HCEC 1CT (cell line): ENCODE results near the gene RTN4IP1.

Experiments
- DNase-seq: peaks from one replicate; pipeline ENCODE4 v3.0.0-alpha.2; 2017

RTN4IP1 gene, protein sequence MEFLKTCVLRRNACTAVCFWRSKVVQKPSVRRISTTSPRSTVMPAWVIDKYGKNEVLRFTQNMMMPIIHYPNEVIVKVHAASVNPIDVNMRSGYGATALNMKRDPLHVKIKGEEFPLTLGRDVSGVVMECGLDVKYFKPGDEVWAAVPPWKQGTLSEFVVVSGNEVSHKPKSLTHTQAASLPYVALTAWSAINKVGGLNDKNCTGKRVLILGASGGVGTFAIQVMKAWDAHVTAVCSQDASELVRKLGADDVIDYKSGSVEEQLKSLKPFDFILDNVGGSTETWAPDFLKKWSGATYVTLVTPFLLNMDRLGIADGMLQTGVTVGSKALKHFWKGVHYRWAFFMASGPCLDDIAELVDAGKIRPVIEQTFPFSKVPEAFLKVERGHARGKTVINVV

GRCh38 chr6:106629103-106629858 is at the start of gene RTN4IP1, which contains the start of gene QRSL1:
RTN4IP1 (minus strand) TSS chr6:106629498; CDS start chr6:106629021, 477 bp downstream.
QRSL1 (plus strand) TSS chr6:106629578; CDS start chr6:106629682, 104 bp downstream.
- peak; percentile 86 for DNase-seq

GRCh38 chr6:106677282-106677681 is 48.0 kb upstream of the RTN4IP1 start:
- no peak for DNase-seq

GRCh38 chr6:106674541-106675229 is 45.4 kb upstream of the RTN4IP1 start:
- DNase-seq: no peak

DNA sequence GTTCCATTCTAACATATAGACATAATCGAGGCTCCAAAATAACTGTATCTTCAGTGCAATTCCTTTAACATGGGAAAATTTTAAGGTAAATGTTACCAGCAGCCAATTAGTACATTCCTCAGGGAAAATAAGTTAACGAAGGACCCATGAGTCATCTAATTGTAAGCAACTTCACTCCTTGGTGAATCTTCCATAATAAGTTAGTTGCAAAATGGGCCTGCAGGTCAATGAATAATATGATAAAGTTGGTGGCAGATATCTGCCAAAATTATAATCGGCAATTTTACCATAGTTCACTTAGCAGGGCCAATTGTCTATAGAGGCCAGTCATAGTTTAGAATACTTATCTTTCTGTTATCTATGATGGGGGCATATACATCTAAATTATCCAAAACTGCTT is 42.4 kb upstream of the RTN4IP1 start:
- no peak for DNase-seq

GRCh38 chr6:106670236-106670635 is 40.9 kb upstream of the RTN4IP1 start:
- DNase-seq: no peak

GRCh38 chr6:106667022-106667402 is 37.7 kb upstream of the RTN4IP1 start:
- no peak for DNase-seq

- no peak for DNase-seq
These were observed 37.2 kb upstream of the RTN4IP1 start for GRCh38 chr6:106666282-106667021.

DNA sequence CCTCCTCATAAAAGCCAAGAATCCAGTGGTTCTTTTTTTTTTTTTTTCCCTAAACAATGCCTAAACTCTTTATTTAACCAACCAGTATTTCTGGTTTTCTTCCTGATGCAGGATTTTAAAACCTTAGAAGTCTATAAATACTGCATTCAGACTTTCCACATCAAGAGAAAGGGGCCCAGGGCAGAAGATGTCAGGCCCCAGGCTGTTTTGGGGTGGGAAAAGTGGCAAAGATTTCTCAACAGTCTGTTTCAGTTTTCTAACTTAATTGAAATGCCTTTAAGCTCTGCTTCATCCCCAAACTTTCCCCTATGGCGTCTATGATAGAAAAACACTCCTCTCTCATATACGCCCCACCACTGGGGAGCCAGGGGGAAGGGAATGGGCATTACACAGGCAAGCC is 33.2 kb upstream of the RTN4IP1 start:
- DNase-seq: no peak

GRCh38 chr6:106659859-106660258 is 30.6 kb upstream of the RTN4IP1 start:
- DNase-seq: no peak

GRCh38 chr6:106658469-106658868 is 29.2 kb upstream of the RTN4IP1 start:
- DNase-seq: no peak

DNA sequence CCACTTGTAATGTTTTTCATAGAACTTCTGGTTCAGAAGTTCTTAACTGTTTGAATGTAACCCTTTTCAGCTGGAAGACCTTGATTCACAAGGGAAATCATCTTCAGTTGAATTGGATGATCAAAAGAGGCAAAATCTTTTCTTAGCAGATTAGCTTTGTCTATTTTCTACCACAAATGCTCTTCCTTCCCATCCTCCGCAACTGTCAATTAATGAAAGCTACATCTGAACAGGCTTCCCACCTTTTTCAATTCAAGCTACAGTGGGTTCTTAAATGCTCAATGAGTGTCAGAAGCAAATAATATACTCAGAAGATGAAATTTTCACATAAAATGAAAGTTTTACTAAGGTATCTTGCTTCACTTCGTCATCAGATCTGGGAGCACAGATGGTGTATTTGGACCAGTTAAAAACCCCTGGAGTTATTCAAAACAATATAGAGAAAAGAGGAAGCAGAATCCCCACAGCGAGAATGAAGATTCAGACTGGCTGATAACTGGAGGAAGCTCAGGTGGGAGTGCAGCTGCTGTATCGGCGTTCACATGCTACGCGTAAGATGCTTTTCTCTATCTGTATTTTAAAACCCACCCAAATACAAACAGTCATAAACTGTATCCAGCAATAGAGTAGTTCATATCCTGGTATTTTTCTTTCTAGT is 19.5 kb upstream of the RTN4IP1 start:
- no peak for DNase-seq

DNA sequence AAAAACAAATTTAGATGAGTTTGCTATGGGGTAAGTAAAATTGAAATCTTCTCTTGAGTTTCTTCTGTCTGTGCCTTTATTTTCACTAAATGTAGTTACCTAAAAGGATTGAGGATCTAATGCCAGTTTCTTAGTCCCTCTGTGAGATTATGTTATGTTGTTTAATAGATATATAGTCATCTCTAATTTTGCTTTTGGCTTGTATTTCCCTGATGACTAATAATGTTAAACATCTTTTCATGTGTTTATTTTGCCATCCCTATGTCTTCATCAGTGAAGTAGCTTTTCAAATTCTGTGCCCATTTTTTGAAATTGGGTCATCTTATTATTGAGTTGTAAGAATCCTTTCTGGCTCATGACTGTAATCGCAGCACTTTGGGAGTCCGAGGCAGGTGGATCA is 13.8 kb upstream of the RTN4IP1 start:
- peak; percentile 55 for DNase-seq

DNA sequence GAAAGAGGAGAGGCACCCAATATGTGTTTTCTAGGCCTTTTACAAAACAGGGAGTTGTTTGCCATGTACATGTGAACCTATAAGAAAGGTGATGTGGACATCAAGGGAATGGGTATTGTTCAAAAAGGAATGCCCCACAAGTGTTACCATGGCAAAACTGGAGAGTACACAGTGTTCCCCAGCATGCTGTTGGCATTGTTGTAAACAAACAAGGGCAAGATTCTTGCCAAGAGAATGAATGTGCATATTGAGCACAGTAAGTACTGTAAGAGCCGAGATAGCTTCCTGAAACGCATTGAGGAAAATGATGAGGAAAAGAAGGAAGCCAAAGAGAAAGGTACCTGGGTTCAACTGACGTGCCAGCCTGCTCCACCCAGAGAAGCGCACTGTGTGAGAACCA is 13.2 kb upstream of the RTN4IP1 start:
- DNase-seq: no peak

- no peak for DNase-seq
These were observed 10.5 kb upstream of the RTN4IP1 start for GRCh38 chr6:106639812-106640211.

DNA sequence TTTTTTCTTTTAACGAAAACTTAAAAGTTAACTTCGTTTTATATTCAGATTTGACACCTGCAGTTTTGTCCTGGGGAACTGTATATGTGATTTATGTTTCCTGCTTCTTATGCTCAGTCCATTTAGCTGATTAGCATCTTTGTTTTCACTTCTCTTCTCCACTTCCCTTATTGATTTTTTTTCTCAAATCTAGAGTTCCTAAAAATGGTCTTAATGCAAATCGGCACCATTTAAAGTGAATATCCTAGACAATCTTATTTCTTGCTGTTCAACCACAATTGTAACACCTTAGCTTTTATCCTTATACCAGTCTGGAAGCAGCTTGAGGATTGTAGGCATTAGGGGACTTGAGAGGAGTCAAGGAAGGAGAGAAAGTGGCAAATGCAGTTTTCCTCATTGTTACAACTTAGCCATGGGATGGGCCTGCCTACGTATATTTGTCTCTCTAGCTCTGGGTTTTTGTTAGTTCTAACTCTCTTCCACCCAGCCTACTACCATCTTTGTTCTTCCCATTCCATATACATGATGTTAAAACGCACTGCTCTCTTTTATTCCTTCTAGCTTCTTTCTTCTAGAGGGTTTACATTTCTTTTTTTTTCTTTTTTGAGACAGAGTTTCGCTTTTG is 8.5 kb upstream of the RTN4IP1 start:
- no peak for DNase-seq

- DNase-seq: no peak
These were observed 7.9 kb upstream of the RTN4IP1 start for GRCh38 chr6:106637051-106637716.

GRCh38 chr6:106634565-106634964 is 5.3 kb upstream of the RTN4IP1 start:
- no peak for DNase-seq

DNA sequence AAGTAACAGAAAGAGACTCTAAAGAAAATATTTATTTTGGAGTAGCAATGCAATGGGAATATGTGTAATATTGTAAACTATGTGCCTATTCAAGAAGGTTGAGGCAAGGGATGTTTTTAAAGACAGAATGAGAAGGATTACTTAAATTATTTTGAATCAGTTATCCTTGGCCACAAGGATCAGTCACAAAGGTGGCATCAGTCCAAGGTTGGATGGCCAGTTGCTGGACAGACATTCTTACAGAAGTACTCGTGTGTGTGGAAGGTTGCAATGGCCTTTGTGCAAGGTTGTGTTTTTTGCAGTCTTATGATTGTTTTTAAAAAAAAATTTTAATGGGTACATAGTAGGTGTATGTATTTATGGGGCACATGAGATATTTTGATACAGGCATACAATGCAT is 2.0 kb upstream of the RTN4IP1 start:
- peak; percentile 10 for DNase-seq

- no peak for DNase-seq
These were observed 1.1 kb upstream of the RTN4IP1 start for GRCh38 chr6:106630366-106630765.

DNA sequence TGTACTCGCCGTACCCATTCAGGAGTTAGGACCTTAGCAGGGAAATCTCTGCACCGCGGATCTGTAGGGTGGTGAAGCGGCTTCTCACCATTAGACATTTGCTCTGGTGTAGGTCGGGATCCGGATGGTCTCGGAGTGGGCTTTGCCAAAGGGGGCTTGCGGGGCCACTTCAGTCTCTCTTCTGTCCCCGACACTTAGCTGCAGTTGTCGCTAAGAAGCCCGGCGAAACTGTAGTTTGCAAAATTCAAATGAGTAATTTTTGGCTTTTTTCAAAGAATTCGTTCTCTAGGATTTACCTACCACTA is 513 bp upstream of the RTN4IP1 start:
- DNase-seq: no peak

GRCh38 chr6:106628658-106629102 is 618 bp downstream of the RTN4IP1 start:
- DNase-seq: no peak
